ENCODE results near the gene RIC3.

- no peak for TF ChIP-seq TAF1 (IDR thresholded peaks at IDR 0.05; ENCODE audit: low read depth, low read length)
- TF ChIP-seq POLR2A (IDR thresholded peaks at IDR 0.05; ENCODE audit: low read depth, low read length): no peak
These were observed 44.6 kb upstream of the RIC3 start for GRCh38 chr11:8213376-8213775.
